Subcutaneous adipose tissue (tissue), 4 donors: Measurements from ENCODE around the gene ARHGEF17. TPM values are rescaled to one million over a fixed set of nuclear protein-coding genes. Genes with fewer than 3 reads are reported as not detected.

Experiments used
- total RNA-seq, 4 donors: library from RNA; depleted of rRNA; stranded (reverse); fragments of >200 nt; gene quantifications; one replicate each; pipeline ENCODE4 v1.1.0, GENCODE V29; 2016
- TF ChIP-seq, protein P1 (sequence below): fragments of 450-650 bp; IDR thresholded peaks from one replicate; pipeline ENCODE4 v1.5.1; 2016; ENCODE audit warnings: low read depth, mild to moderate bottlenecking, control low read depth, antibody characterized with exemption, moderate library complexity

Gene ARHGEF17
- total RNA-seq, 4 donors from 2014 or later: 13.1 to 95.1 (median 28.3) TPM

- TF ChIP-seq, protein P1, sequence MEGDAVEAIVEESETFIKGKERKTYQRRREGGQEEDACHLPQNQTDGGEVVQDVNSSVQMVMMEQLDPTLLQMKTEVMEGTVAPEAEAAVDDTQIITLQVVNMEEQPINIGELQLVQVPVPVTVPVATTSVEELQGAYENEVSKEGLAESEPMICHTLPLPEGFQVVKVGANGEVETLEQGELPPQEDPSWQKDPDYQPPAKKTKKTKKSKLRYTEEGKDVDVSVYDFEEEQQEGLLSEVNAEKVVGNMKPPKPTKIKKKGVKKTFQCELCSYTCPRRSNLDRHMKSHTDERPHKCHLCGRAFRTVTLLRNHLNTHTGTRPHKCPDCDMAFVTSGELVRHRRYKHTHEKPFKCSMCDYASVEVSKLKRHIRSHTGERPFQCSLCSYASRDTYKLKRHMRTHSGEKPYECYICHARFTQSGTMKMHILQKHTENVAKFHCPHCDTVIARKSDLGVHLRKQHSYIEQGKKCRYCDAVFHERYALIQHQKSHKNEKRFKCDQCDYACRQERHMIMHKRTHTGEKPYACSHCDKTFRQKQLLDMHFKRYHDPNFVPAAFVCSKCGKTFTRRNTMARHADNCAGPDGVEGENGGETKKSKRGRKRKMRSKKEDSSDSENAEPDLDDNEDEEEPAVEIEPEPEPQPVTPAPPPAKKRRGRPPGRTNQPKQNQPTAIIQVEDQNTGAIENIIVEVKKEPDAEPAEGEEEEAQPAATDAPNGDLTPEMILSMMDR: no peak
Observed at GRCh38 chr11:73350908-73351636, 43.0 kb downstream of the ARHGEF17 start.

DNA sequence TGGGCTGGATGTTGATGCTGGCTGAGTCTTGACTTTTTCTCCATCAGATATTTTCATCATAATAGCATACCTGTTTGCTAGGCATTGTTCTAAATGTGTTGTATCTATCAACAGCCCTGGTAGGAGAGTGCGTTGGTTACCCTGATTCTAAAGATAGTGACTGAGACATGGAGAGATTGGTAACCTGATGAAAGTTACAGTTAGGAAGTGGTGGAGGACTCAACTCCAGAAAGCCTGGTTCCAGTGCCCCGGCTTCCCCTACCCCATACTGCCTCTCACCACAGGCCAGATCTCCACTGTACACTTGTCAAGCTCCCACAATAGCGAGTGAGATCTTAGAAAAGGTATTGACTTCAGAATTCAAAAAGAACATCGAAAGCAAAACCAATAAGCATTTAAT lies 45.3 kb downstream of the ARHGEF17 start:
- TF ChIP-seq, protein P1: no peak

GRCh38 chr11:73355109-73355508 lies 47.0 kb downstream of the ARHGEF17 start:
- TF ChIP-seq, protein P1: no peak

GRCh38 chr11:73356979-73357860 lies 49.1 kb downstream of the ARHGEF17 start:
- TF ChIP-seq, protein P1: no peak

DNA sequence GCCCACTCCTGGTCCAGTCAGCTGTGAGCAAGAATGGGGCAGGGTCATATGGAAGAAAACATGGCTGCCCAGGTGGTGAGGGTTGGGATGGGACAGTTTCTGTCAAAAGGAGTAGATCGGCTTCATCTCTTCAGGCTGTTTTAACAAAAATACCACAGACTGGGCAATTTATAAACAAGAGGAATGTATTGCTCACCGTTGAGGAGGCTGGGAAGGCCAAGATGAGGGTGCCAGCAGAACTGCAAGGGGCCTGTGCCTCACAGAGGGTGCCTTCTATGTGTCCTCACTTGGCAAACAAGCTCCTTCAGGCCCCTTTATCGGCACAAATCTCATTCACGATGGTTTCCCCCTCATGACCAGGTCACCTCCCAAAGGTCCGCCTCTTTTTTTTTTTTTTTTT lies 50.0 kb downstream of the ARHGEF17 start:
- TF ChIP-seq, protein P1: no peak

DNA sequence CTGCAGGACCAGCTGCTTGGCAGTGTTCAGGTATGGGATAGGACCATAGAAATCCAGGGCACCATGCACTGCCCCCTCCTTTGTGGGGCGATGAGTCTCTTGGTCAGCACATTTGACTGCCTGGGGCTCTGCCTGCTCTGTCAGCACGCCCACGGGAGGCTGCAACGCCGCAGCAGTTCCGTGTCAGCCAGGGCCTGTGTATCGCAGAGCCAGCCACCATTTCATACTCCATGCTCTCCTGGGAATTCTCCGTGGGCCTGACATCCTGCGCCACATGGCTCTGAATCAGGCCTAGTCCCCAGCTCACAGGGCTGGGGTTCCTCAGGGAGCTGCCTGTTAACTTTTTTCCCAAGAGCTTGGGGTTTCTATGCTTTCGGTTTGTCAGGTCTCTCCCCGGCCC lies 51.3 kb downstream of the ARHGEF17 start:
- TF ChIP-seq, protein P1: no peak

DNA sequence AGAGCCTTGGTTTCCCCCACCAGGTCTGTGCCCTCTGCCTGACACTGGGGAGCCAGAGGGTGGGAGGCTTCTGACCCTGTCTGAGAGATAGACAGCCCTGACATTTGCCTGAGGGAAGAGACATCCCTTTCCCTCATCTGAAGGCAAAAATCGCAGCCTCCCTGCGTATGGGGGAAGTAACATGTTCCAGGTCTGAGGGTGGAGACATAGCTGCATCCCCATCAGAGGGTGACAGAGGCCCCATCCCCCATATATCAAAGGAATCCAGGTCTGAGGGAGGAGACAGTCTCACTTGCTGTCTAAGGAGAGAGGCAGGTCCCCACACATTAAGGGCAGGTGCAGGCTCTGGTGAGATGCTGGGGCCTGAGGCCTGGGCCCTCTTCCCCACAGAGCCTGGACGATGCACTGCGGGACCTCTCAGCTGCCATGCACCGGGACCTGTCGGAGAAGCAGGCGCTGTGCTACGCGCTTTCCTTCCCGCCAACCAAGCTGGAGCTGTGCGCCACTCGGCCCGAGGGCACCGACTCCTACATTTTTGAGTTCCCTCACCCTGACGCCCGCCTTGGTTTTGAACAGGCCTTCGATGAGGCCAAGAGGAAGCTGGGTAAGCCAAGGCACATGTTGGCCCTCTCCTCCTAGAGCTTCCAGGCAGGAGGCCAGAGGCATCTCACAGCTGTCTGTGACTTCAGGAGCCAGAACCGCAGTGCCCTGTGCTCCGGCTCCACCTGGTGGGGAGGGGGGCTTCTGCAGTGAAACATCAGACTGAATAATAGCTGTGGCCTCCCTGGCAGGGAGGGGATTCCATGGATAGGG lies 52.1 kb downstream of the ARHGEF17 start:
- TF ChIP-seq, protein P1: no peak
